Prostate gland (tissue), 2 donors: ENCODE data around the gene GALNT11.

Experiments used
- CTCF ChIP-seq, 4 experiments: fragments of 200-600 bp in 2 of 4; fragments of 450-650 bp in 2 of 4; sonication (generic) in 2 of 4; IDR thresholded peaks; 1 replicate in 3 of 4; 2 replicates in 1 of 4; pipeline ENCODE4 v1.5.1; 2016 to 2019; ENCODE audit warnings: antibody characterized with exemption in 4 of 4, mild to moderate bottlenecking in 2 of 4, moderate library complexity in 2 of 4
- POLR2AphosphoS5 ChIP-seq: sonication (generic); formaldehyde crosslinking; IDR thresholded peaks from one replicate; pipeline ENCODE4 v1.6.1; 2017; ENCODE audit warnings: antibody characterized with exemption

GRCh38 chr7:152056621-152057274, 31.3 kb downstream of the GALNT11 start:
- TF ChIP-seq CTCF (IDR thresholded peaks at IDR 0.05) (no peak), POLR2AphosphoS5 (no peak)
